Neuron (in vitro differentiated cells): ENCODE measurements around the gene CDC42BPA.

Experiments used
- H2AFZ ChIP-seq: one replicate; pipeline ENCODE4 v1.6.1; 2013; ENCODE audit warnings: low read depth, mild to moderate bottlenecking, inconsistent platforms, low read length, moderate library complexity
- H3K27me3 ChIP-seq: one replicate; pipeline ENCODE4 v1.6.1; 2013; ENCODE audit warnings: low read length; ENCODE audit not compliant: insufficient read depth
- H3K36me3 ChIP-seq: one replicate; pipeline ENCODE4 v1.6.1; 2013; ENCODE audit warnings: low read length; ENCODE audit not compliant: insufficient read depth
- H3K4me1 ChIP-seq: one replicate; pipeline ENCODE4 v1.6.1; 2013; ENCODE audit warnings: low read length; ENCODE audit not compliant: insufficient read depth
- H3K4me3 ChIP-seq: 2 replicates; pipeline ENCODE4 v1.5.1; 2013; ENCODE audit warnings: mild to moderate bottlenecking, low read length, moderate library complexity
- H3K9me3 ChIP-seq: one replicate; pipeline ENCODE4 v1.6.1; 2013; ENCODE audit warnings: low read length

Gene CDC42BPA

DNA sequence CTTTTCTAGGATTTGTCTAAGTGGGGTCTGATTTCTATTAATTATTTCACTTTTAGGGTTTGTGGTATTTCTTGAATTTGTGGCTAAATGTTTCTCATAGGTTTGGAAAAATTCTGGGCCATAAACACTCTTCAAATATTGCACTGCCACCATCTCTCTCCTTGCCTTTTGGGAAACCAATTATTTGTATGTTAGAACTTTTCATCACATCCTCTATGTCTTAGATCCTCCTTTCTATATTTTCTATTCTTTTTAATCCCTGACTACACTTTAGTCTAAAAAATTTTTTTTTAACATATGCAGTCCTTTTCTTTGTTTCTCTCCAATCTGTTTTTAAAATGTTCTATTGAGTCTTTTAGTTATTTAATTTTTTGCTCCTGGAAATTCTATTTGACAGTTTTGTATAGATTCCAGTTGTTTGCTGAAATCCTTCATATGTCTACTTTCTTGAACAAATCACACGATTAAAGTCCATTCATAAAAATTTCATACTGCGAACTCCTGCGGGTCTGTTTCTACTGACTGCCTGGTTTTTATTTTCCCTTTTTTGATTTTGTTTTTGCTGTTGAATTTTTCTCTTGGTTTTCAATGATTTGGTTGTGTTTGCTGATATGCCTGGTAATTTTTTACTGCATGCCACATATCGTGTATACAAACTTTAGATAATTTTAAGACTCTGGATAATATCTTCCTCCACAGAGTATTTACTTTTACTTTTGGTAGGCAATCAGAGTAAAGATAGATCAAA, 235.1 kb downstream of the CDC42BPA start:
- no peak overlapping the region for H2AFZ ChIP-seq
- H3K36me3 ChIP-seq = peaks cover 13% of the 10 kb centered on the region
- H3K4me1 ChIP-seq = no peaks in the 10 kb centered on the region
- no peaks in the 10 kb centered on the region for H3K27me3 ChIP-seq
- H3K4me3 ChIP-seq = no peak overlapping the region
- peaks cover 3% of the 10 kb centered on the region for H3K9me3 ChIP-seq

GRCh38 chr1:227077783-227078182, 240.5 kb downstream of the CDC42BPA start:
- Histone ChIP-seq H3K36me3 (peaks cover 18% of the 10 kb centered on the region), H3K4me3 (no peak overlapping the region), H3K27me3 (no peaks in the 10 kb centered on the region), H3K9me3 (no peaks in the 10 kb centered on the region), H3K4me1 (no peaks in the 10 kb centered on the region), H2AFZ (no peak overlapping the region)

GRCh38 chr1:227073786-227074185, 244.5 kb downstream of the CDC42BPA start:
- H2AFZ ChIP-seq = no peak overlapping the region
- H3K4me1 ChIP-seq = no peaks in the 10 kb centered on the region
- H3K36me3 ChIP-seq = peaks cover 18% of the 10 kb centered on the region
- H3K4me3 ChIP-seq = no peak overlapping the region
- no peaks in the 10 kb centered on the region for H3K27me3 ChIP-seq
- no peaks in the 10 kb centered on the region for H3K9me3 ChIP-seq

- H3K9me3 ChIP-seq = no peaks in the 10 kb centered on the region
- H2AFZ ChIP-seq = no peak overlapping the region
- H3K27me3 ChIP-seq = no peaks in the 10 kb centered on the region
- no peak overlapping the region for H3K4me3 ChIP-seq
- no peaks in the 10 kb centered on the region for H3K4me1 ChIP-seq
- peaks cover 18% of the 10 kb centered on the region for H3K36me3 ChIP-seq
Measured at GRCh38 chr1:227072991-227073390, 245.3 kb downstream of the CDC42BPA start.

DNA sequence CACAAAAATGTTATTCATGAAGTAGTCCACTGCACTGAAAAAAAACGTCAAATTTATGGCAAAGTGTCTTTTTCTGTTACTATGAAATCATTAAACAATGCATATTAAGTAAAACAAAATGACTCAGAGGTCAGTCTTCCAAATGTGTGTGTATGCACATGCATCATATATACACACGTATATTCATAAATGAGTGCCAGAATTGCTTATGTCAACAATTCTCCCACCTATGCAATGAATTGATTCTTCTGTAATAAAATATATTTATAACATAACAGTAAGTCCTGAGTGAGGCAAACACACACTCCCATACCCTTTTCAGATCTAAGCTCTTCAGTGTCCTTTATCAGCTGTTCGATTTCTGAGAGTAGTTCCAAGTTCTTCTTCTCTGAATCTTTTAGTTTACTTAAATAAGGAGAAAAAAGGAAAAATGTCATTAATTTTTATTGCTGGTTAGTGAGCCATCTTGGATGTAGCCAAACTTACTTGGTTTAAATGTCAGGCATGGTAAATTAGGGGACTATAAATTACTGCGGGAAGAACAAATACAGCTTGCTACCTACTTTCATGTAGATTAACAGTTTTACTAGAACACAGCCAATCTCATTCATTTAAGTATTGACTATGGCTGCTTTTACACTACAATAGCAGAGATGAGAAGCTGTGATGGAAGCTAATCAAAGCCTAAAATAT, 246.3 kb downstream of the CDC42BPA start:
- H3K4me3 ChIP-seq = no peak overlapping the region
- no peaks in the 10 kb centered on the region for H3K4me1 ChIP-seq
- H3K9me3 ChIP-seq = no peaks in the 10 kb centered on the region
- H3K36me3 ChIP-seq = peaks cover 17% of the 10 kb centered on the region
- H2AFZ ChIP-seq = no peak overlapping the region
- H3K27me3 ChIP-seq = no peaks in the 10 kb centered on the region

DNA sequence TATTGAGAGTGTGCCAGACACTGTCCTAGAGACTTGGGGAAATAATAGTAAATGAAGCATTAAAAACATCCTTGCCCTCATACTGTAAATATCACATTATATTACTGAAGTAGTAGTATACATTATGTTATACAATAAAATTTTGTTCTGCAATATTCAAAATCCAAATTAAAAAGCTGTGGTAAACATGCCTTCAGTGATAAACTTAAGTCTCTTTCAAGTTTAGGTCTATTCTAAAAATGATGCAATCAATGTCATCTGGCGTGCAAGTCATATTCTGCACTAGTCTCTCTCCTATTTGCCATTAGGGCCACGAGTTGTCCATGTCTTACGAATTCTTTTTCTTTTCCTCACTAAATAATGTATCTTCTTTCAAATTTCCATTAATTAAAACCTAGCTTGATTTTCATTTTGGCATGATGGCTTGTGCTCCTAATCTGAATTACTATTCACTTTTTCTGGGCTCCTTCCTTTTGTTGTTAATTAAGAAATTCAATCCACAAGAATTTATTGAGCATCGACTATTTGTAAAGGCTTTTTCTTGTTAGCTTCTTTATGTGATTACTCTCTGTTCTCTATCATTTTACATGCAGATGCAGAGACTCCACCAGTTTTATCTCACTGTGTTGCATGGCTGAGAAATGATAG, 247.5 kb downstream of the CDC42BPA start:
- no peaks in the 10 kb centered on the region for H3K9me3 ChIP-seq
- H3K36me3 ChIP-seq = peaks cover 17% of the 10 kb centered on the region
- H3K4me1 ChIP-seq = no peaks in the 10 kb centered on the region
- no peak overlapping the region for H2AFZ ChIP-seq
- no peak overlapping the region for H3K4me3 ChIP-seq
- no peaks in the 10 kb centered on the region for H3K27me3 ChIP-seq

DNA sequence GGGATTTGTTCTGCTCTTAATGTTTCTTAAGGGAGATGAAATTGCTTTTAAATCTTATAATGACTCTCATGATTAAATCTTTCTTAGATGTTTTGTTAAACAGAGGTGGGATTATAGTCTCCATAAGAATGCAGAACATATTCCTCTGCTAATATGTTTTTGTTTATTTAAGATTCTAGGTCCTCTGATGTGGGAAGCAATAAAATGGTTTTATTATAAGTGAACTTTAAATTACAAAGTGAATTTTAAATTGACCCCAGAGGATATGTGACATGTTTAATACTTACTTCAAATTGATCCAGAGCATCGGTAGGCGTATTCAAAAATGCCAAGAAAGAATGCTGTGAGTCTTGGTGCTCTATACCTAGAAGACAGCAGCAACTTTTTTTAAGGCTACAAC, 248.8 kb downstream of the CDC42BPA start:
- no peak overlapping the region for H3K4me3 ChIP-seq
- H2AFZ ChIP-seq = no peak overlapping the region
- no peaks in the 10 kb centered on the region for H3K4me1 ChIP-seq
- peaks cover 20% of the 10 kb centered on the region for H3K36me3 ChIP-seq
- H3K27me3 ChIP-seq = no peaks in the 10 kb centered on the region
- no peaks in the 10 kb centered on the region for H3K9me3 ChIP-seq

DNA sequence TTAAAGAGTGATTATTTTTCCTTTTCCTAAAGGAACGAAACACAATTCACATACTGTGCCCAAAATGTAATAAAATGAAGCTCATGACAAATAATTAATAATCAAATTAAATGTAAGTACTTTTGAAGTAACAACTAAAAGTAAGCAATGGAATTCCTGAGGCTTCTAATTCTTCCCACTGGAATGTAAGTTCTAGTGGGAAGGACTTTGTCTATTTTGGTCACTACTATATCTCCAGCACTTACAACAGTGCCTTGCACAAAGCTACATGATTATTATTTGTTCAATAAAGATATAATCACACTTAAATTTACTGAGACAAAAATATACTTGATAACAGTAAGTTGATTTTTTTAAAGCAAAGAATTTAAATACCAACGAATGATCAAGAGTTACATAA, 249.4 kb downstream of the CDC42BPA start:
- H2AFZ ChIP-seq = no peak overlapping the region
- H3K4me1 ChIP-seq = no peaks in the 10 kb centered on the region
- no peaks in the 10 kb centered on the region for H3K27me3 ChIP-seq
- H3K36me3 ChIP-seq = peaks cover 22% of the 10 kb centered on the region
- H3K4me3 ChIP-seq = no peak overlapping the region
- H3K9me3 ChIP-seq = no peaks in the 10 kb centered on the region

GRCh38 chr1:227066999-227067398, 251.3 kb downstream of the CDC42BPA start:
- Histone ChIP-seq H3K27me3 (no peaks in the 10 kb centered on the region), H3K9me3 (no peaks in the 10 kb centered on the region), H3K4me1 (no peaks in the 10 kb centered on the region), H3K36me3 (peaks cover 17% of the 10 kb centered on the region), H2AFZ (no peak overlapping the region), H3K4me3 (no peak overlapping the region)

GRCh38 chr1:227065311-227065710, 253.0 kb downstream of the CDC42BPA start:
- Histone ChIP-seq H3K27me3 (no peaks in the 10 kb centered on the region), H3K9me3 (peaks cover under 1% of the 10 kb centered on the region), H3K4me1 (no peaks in the 10 kb centered on the region)

DNA sequence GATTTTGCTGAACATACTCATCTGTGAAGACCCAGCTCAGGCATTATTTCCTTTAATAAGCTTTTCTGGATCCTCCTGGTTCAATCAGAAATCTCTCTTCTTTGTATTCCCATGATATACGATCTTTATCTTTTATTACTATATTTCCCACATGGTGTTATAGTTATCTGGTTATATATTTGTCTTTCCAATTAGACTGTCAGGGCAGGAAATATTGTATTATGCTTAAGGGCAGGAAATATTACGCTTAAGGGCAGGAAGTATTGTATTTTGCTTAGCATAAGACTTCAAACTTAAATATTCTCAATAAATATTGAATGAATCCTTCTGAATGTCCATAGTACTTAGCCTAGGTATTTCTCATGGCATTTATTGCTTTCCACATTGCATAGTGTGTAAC, 256.0 kb downstream of the CDC42BPA start:
- peaks cover 2% of the 10 kb centered on the region for H3K9me3 ChIP-seq
- H3K36me3 ChIP-seq = peaks cover 6% of the 10 kb centered on the region
- H3K27me3 ChIP-seq = no peaks in the 10 kb centered on the region
- H3K4me1 ChIP-seq = no peaks in the 10 kb centered on the region
- no peak overlapping the region for H2AFZ ChIP-seq
- no peak overlapping the region for H3K4me3 ChIP-seq

More at GRCh38 chr1:227065311-227065710, 253.0 kb downstream of the CDC42BPA start:
- peaks cover 14% of the 10 kb centered on the region for H3K36me3 ChIP-seq
- H2AFZ ChIP-seq = no peak overlapping the region
- H3K4me3 ChIP-seq = no peak overlapping the region

DNA sequence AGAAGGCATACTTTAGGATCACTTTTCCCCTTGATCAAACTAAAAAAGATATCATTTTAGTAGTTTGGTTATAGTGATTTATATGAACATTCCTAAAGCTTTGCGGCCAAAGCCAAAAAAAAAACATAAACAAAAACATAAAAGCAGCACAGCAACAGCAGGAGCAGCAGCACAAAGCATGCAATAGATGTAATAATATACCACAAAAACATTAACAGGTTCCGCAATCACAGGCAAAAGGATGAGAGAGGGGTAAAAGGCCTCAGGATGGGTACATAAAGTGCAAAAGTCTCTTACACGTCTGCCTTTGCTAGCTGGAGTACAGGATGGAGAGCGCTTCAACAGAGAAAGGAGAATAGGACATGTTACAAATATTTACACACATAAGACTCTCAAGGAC, 259.2 kb downstream of the CDC42BPA start:
- Histone ChIP-seq H3K9me3 (peaks cover 2% of the 10 kb centered on the region), H3K27me3 (no peaks in the 10 kb centered on the region), H3K4me3 (no peak overlapping the region), H3K4me1 (no peaks in the 10 kb centered on the region), H2AFZ (no peak overlapping the region), H3K36me3 (no peaks in the 10 kb centered on the region)

DNA sequence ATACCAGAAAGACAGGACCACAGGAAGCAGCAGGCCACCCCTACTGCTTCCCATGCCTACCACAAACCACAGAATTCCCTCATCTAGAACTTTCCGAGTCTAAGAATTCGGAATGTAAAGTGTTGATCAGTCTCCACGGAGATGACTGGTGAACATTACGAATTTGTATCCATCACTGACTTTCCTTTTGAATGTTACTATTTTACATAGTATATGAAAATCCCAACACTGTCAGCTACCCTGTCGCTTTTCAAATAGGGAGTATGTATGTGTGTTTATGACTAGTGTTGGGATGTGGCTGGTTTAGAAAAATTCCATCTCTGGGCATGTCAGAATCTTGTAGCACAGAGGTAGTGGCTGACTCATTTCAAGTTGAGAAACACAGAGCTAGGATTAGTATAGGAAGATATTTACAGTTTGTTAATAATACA, 260.0 kb downstream of the CDC42BPA start:
- H2AFZ ChIP-seq = no peak overlapping the region
- H3K4me3 ChIP-seq = no peak overlapping the region
- H3K9me3 ChIP-seq = peaks cover 2% of the 10 kb centered on the region
- H3K36me3 ChIP-seq = no peaks in the 10 kb centered on the region
- no peaks in the 10 kb centered on the region for H3K27me3 ChIP-seq
- no peaks in the 10 kb centered on the region for H3K4me1 ChIP-seq
